GM19240 (cell line): ENCODE data around the gene AFAP1.

Experiments
- DNase-seq: peaks from one replicate; pipeline ENCODE4 v3.0.0; 2011; ENCODE audit warnings: low spot score; ENCODE audit not compliant: insufficient read length

AFAP1 gene

DNA sequence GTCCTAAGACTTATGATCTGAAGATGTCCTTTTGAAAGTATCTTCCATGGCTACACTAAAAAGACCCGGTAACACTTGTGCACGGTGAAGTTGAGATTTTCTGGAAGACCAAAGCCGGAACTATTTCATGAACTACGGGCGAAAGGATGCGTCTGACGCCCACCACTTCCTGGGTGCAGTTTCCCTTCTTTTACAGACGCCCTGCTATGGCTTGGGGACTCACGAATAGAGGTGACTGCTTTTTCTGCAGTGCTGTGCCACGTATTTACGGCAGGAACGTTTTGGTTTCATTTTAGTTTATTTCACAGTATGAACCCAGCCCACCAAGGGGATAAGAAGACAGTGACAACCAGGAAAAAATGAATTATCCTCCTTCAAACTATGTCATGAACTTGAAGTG is 180.4 kb downstream of the AFAP1 start:
- DNase-seq: no peak

DNA sequence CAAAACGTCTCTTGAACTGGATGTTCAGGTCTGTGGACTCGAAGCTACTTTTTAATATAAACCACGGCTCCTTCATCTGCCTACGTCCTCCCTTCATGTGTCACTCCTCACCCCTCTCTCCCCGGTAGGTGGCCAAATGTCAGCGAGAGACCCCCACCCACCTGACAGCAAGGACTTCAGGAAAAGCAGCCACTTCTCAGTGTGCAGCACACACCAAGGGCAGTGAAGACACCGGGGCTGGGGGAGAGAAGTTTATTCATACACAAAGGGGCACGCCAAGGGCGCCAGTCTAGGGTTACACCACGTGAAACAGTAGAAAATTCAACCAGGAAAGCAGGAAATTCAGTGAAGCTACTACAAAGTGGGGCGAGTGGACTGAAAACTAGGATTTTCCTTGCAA is 181.2 kb downstream of the AFAP1 start:
- DNase-seq: no peak

DNA sequence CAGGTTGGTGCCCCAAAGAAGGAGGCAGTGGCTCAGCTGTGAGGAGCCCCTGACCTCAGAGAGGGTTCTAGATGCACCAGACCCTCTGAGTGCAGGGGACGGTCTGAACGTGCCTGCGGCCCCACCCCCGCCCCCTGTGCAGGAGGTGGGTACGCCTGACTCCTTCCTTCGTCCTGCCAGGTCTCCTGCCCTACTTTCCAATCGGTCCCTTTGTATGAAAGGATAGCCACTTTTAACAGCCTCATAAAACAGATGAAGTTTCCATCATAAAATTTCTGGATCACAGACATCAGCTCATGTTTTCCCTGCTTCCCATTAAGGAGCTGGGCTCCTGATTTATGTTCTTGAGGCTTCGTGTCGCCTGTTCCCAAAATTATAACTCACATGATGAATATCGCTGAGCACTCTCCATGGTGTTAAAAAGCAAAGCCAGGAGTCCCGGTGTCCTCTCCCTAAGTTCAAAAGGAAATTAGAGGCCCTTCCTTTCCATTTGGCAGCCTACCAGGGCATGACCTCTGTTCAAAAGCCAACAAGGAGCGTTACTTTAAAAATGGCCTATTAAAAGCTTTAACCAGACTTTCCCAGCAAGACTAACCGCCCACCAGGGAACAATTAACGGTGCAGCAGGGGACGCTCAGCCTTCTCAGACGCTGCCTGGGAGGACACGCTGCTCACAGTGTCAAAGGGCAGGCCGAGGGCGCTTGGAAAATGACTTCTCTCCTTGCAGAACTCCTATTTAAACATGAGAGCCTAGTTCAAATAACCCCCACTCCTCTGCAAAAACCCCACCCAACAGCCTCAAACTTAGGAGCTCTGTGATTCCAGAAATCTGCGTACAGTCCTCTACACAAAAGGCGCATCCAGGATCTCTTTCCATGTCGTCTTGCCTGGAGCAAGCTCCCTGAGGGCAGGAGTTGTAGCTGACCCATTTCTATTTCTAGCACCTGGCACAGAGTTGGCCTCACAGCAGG is 181.9 kb downstream of the AFAP1 start:
- no peak for DNase-seq

DNA sequence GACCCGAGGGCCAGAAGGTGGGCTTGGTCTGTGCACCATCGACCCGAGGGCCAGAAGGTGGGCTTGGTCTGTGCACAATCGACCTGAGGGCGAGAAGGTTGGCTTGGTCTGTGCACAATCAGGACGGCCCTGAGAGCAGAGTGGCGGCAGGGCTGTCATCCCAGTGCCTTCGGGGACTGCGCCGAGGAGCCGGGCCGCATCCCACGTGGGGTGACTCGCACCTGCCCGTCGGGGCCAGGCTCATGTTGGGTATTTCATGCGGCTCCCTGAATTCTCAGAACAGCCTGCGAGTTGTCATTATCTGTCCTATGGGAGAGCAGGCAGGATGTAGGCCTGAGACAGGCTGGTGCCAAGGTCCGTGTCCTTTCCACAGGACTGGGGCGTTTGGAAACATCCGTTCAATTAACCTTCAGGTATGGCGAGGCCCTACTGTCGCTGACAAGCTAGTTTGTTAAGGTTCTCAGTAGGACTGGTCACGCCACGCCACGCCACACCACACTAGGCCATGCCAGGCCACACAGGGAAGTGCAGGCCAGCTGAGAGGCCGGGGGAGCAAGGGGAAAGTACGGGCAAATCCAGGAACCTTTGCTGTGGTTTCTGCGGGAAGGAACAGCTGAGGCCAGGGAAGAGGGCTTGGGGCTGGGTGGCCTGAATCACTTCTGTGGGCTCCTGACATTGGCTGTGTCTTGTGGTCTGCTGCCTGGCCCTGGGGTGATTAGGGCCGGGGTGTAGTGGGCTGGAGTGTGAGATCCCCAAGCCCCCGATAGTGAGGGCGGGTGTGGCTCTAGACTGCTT is 182.9 kb downstream of the AFAP1 start:
- no peak for DNase-seq

DNA sequence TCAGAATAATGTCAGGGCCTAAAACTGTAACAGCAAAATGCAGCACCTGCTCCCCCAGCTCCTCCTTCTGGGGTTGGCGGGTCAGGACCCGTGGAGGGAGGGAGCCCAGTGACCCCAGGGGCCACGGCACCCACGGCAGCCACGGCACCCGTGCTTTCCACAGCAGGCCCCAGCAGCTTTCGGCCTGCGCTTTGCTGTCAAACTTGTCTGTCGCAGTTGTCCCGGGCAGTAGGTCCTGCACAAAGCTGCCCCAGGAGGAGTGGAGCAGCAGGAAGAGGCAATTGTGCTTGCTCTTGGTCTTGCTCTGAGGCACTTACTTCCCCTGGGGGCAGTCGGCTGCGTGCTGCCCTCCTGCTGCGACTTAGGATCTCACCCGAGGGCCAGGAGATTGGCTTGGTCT is 183.6 kb downstream of the AFAP1 start:
- no peak for DNase-seq

DNA sequence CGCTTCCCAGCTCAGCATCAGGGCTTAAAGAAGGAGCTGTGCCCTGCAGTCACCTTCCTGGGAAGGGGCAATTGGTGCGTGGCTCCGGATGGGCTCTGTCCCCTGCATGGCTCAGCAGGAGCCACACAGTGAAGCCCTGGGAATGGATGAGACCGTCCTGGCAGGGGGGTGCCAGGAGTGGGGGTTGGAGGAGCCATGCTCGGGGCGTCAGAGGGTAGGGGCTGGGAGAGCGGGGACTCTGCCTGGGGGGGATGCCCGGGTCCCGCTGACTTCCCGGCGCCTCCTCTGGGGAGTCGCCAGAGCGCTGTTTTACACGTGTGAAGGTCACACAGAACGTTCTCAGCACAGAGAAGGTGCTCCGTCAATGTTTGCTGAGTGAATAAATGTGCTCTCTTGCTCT is 184.1 kb downstream of the AFAP1 start:
- no peak for DNase-seq

DNA sequence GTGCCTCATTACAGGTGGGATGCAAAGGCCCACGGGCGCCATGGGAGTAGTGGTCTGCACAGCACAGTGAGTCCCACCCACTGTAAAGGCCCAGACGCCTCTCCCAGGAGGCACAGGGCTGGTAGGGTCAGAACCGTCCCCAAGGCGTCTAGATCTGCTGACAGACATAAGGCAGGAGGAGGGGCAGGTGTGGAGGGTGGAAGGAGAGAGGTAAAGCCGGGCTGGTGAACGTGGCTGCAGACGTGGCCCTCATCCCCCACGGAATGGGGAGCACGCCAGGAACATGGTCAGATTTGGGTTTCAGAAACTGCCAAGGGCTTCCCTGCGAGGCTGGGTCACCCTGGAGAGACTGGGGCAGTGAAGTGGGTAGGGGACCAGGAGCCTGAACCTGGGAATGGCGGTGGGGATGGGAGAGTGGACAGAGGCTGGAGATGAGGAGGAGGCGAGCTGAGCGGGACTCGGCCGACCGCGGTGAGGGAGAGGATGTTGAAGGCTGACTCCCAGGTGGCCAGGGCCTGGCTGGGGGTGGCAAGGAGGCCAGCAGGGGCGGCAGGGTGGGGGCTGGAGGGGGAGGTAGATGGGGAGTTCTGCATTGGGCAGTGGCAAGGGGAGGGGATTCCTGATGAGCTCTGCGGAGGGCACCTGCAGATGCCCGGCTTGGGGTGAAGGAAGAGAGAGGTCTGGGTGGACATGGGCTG is 184.9 kb downstream of the AFAP1 start:
- DNase-seq: no peak

DNA sequence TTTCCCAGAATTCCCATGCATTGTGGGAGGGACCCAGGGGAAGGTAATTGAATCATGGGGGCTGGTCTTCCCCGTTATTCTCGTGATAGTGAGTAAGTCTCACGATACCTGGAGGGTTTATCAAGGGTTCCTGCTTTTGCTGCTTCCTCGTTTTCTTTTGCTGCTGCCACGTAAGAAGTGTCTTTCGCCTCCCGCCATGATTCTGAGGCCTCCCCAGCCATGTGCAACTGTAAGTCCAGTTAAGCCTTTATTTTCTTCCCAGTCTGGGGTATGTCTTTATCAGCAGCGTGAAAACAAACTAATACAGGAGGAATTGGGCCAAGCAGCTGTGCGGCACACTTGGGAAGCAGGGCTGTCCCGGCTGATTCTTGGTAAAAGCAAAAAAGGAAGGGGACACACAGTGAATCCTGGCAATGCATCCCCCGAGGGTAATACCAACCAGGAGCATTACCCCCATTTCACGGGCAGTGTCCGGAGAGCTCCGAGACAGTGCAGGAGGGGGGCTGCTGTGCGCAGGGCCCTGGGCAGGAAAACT is 185.7 kb downstream of the AFAP1 start:
- no peak for DNase-seq

DNA sequence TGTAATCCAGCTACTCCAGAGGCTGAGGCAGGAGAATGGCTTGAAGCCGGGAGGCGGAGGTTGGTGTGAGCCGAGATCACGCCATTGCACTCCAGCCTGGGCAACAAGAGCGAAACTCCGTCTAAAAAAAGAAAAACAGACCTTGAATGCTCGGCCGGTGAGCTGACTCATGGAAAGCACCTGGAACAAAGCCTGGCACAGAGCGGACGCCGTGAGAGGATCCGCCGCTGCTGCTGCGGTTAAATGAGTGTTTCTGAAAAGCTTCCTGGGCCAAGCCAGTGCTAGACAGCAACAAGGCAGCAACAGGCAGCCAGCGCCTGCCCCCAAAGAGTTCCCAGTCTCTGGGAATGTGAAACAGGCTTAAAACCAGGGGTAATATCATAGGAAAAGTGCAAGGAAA is 186.4 kb downstream of the AFAP1 start:
- DNase-seq: no peak

DNA sequence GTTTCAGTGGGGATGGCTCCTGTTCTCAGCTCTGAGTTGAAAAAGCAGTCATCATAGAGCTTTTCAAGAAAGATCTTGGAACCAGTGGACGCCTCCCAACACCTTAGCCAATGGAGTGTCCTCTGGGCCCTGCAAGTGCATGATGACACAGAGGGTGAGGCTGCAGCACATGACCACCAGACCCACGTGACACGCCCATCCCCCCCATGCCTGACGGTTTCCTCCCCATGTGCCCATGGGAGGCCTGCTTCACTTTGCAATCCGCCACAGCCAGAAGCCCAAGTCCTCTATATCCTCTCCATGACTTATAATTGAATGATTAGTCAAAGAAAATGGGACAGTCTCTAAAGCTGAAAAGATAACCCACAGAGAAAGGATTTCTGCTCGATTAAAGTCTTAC is 187.0 kb downstream of the AFAP1 start:
- DNase-seq: no peak

DNA sequence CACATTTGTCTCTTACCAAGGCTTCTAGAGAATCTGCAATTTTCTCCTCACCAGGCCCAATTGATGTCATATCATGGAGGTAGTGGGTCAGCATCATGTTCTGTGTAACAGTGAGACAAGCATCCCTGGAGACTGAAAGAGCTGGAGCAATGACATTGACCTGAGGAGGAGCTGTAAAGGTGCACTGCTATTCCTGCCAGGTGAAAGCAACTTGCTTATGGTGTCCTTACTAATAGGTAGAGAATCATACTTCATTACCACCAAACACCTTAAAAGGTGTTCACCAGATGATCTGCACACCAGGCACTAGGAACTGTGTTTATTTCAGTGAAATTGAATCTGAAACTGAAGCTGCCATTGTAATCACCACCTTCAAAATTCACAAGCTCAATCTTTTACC is 188.7 kb downstream of the AFAP1 start:
- DNase-seq: no peak

DNA sequence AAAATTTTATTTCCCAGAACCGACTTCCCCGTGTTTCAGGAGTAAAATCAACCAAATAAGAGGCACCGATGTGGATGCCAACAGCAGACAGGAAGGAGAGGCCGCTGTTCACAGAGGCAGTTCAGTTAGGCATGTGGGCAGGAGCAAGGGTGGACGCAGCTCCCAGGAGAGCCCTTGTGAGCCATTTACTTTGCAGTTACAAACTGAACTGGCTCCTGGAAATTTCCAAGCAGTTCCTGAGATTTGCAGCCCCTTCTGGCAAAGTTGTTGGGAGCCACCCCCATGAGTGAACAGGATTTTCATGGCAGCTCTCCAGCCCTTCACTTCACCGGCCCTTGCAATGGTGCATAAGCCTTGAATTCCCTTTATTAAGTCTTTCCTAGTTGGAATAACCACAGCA is 189.1 kb downstream of the AFAP1 start:
- DNase-seq: no peak

DNA sequence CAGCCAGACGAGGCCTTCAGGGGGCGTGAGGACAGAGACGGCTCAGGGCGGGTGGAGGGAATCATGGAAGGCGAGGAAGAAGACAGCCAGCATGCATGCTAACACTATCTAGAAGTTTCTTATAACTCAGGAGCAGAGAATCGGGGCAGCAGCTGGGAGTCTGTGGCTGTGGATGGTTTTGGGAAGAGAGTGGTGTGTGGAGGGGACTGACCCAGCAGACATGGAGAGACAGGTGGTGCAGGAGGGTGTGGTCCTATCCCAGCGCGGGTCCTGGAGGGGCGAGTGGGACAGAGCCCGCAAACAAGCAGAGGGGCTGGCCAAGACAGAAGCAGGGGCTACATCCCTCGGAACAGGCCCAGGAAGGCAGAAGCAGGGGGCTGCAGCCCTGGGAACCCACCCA is 192.1 kb downstream of the AFAP1 start:
- DNase-seq: no peak

DNA sequence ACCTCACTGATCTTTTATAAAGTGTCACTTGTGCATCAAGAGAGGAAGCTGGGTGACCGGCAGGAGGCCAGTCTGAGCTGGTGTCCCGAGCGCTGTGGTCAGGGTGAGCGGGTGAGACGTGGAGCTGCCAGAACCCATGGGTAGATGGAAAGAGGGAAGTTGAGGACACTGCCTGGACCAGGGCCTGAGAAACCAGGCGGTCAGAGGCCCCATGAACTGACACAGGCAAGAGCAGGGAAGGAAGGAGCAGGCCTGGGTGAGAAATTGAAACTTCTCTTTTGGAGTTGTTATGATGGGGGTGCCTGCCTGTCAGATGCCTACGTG is 192.6 kb downstream of the AFAP1 start:
- no peak for DNase-seq

DNA sequence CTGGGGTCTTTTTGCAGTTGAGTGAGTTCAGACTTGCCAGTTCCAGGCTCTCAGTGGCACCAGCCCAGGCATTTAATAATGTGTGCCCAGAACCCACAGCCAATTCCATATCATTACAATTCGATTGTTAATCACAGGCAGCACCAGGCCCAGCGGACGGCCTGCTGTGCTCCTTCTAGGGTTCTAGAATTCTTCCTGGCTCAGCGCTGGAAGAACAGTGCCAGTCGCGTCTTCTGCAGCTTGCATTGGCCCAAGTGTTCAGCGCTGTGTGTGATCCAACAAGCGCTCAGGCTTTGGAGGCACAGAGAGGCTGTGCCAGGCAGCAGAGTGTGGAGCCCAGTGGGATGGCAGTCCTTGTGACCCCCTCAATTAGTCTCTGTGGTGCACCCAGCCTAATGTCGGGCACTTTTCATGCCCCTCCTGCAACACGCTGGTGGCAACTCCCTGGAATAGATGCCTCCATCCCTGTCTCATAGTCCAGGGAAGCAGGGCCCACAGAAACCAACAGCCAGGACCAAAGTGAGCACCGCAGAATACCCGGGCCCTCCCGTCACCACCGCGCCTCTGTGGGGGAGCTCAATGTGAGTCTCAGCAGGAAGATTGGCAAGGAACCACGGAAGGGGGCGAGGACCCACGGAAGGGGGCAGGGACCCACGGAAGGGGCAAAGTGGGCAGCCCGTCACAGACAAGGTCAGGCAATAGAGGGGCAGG is 193.2 kb downstream of the AFAP1 start:
- DNase-seq: no peak

DNA sequence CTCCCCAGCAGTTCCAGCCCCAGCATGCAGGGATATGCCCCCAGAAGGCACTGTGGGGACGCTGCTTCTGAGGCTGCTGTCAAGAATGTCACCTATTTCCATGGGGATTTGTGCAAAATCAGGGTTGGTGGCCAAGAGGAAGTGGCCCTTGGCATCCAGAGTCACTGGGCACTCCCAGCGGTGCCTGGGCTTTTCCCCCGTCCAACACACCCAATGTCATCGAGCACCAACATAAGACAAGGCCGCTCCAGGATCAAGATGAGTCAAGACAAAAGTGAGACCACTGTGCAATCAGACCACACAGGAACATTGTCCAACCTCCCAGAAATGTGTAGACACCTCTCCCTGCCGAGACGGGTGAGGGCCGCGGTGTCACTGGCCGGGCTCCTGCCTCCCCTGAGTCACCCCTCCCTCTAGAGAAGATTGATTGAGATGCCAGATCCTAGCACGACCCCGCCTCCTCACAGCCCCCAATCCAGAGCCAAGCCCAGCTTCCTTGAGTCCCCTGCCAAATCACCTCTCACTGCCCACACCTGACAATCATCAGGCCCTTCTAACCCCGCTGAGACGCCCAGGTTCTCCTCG is 194.3 kb downstream of the AFAP1 start:
- no peak for DNase-seq

DNA sequence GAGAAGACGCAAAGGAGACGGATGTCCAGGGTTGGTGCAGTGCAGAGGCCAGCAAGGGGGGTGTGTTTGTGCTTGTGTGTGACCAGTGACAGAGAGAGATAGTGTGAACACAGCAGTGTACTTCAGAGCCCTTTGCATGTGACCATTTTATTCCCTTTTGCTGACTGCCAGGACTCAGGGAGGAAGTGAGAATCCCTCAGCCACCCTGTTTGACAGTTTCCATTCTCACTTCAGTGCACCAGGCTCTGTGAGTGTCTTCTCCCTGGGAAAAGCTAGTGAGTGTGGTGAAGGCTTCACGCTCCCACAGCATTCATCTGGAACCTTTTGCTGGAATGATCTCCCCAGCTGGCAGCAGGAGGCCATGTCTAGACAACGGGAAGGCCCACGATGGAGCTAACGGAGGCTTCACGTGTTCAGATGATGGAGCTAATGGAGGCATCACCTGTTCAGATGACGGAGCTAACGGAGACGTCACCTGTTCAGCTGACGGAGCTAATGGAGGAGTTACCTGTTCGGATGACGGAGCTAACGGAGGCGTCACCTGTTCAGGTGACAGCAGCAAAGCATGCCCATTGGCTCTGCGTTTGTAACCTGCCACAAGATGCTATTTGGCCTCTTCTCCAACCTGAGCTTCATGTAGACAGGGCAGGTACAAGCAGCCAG is 195.4 kb downstream of the AFAP1 start:
- DNase-seq: no peak

DNA sequence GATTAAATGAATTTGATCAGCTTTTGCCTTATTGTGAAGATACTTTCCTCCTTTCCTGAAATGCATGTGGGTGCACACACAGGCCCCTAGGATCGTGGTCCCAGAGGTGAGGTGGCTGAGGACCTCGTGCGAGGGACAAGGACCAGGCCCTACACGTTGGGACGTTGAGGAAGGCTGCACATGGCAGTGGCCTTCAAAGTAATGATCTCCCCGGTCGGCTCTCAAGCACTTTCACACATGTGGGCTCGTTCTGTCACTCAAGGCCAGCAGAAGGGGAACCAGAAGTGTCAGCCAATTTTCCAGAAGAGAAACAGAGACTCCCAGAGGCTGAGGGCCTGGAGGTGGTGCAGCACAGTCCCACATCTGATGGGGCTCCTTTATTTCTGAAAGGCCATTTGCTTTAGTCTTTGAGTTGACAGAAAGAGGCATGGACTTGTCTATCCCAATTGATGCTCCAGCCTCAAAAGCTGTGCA is 196.8 kb downstream of the AFAP1 start:
- no peak for DNase-seq

DNA sequence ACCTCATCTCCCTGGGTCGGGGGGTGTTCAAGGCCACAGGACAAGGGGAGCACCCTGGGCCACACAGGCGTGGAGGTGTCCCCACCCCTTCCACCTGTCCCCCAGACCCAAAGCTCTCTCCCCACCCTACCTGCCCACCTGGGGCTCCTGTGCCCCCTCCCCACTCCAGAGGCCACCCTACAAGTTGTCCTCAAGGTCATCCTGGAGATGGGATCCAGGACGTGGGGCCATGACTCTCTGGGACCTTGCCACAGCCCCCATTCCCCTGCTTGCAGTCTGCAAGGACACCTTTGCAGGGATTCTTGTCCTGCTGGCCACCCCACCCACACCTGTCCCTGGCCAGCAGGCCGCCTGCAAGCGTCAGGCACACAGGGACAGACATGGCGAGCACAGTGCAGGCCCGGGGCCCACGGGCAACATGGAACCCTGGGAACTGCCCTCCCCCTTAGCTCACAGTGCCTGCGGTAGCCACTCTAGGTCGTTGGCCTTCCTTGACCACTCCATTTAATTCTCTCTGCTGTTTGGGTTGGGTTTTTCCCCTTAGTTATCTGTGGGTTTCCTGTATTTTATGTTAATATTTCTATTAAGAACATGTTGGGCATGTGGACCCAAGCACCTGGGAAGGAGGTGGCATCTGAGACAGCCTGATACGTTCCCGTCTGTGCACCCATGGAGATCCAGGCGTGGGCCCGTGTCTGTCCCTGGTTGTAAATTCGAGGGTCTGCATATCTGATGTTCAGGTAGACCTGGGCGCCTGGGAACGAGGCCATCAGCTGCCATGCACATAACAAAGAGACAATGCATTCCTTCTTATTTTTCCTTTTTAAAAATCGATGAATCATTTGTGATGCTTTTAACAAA is 197.5 kb downstream of the AFAP1 start:
- no peak for DNase-seq
